CD8-positive, alpha-beta memory T cell (primary cell): Measurements from ENCODE around the gene SH3BP5. TPM values are rescaled to one million over a fixed set of nuclear protein-coding genes. Genes with fewer than 3 reads are reported as not detected.
A peak's percentile ranks its signal among the peaks of the same experiment; 100 is the strongest.

ENCODE experiments used
- CTCF ChIA-PET: fragments of 350-600 bp; sonication (Branson Sonifier 250); formaldehyde crosslinking; loops from one replicate; lab custom pipeline; 2021; ENCODE audit warnings: antibody characterized with exemption; lab: Charles Lee
- POLR2A ChIA-PET: fragments of 350-600 bp; sonication (Branson Sonifier 250); formaldehyde crosslinking; loops from one replicate; lab custom pipeline; 2021; ENCODE audit warnings: antibody characterized with exemption; lab: Charles Lee
- DNase-seq, 5 donors: peaks; one replicate each; pipeline versions ENCODE4 v3.0.0 to v3.0.0-alpha.2; 2020 to 2022; ENCODE audit warnings: mixed read lengths in 1 of 5
- H3K27ac ChIP-seq: one replicate; pipeline ENCODE4 v1.7.0; 2013; ENCODE audit warnings: low read depth, mild to moderate bottlenecking, low read length, moderate library complexity
- H3K27me3 ChIP-seq: 2 replicates; pipeline ENCODE4 v1.7.0; 2013; ENCODE audit warnings: low read length, mild to moderate bottlenecking; ENCODE audit not compliant: insufficient read depth, poor library complexity, severe bottlenecking
- H3K36me3 ChIP-seq: 2 replicates; pipeline ENCODE4 v1.7.0; 2013; ENCODE audit warnings: mild to moderate bottlenecking, low read length, moderate library complexity; ENCODE audit not compliant: insufficient read depth
- H3K4me1 ChIP-seq: 2 replicates; pipeline ENCODE4 v1.7.0; 2013; ENCODE audit warnings: mild to moderate bottlenecking, low read length, moderate library complexity; ENCODE audit not compliant: insufficient read depth
- H3K4me3 ChIP-seq: 2 replicates; pipeline ENCODE4 v1.7.0; 2013; ENCODE audit warnings: mild to moderate bottlenecking, low read length
- H3K9me3 ChIP-seq: 2 replicates; pipeline ENCODE4 v1.7.0; 2013; ENCODE audit warnings: mild to moderate bottlenecking, low read length
- H3K27ac Mint-ChIP-seq, 8 donors: one replicate each; pipeline ENCODE4 v1.8.0; 2020 to 2021; ENCODE audit warnings: mixed read lengths in 8 of 8, mild to moderate bottlenecking in 6 of 8, inconsistent platforms in 3 of 8, moderate library complexity in 3 of 8
- H3K27me3 Mint-ChIP-seq, 2 donors: one replicate each; pipeline ENCODE4 v1.8.0; 2020 to 2021; ENCODE audit warnings: mixed read lengths in 2 of 2, mild to moderate bottlenecking in 1 of 2, moderate library complexity in 1 of 2
- H3K36me3 Mint-ChIP-seq, 3 donors: one replicate each; pipeline ENCODE4 v1.8.0; 2020 to 2021; ENCODE audit warnings: mixed read lengths in 3 of 3, inconsistent platforms in 1 of 3, mild to moderate bottlenecking in 1 of 3
- H3K4me1 Mint-ChIP-seq, 3 donors: one replicate each; pipeline ENCODE4 v1.8.0; 2020 to 2021; ENCODE audit warnings: mixed read lengths in 3 of 3, inconsistent platforms in 1 of 3, mild to moderate bottlenecking in 1 of 3
- H3K4me3 Mint-ChIP-seq, 7 donors: one replicate each; pipeline ENCODE4 v1.8.0; 2020 to 2021; ENCODE audit warnings: mixed read lengths in 7 of 7, mild to moderate bottlenecking in 6 of 7, moderate library complexity in 4 of 7, inconsistent platforms in 2 of 7
- H3K9me3 Mint-ChIP-seq, 5 donors: one replicate each; pipeline ENCODE4 v1.8.0; 2020 to 2022; ENCODE audit warnings: mixed read lengths in 5 of 5, mild to moderate bottlenecking in 3 of 5, moderate library complexity in 2 of 5, inconsistent platforms in 1 of 5
- polyA plus RNA-seq: library from polyadenylated mRNA; unstranded; fragments of 300-500 nt; fragmentation: Illumina TruSeq; gene quantifications from one replicate; pipeline ENCODE4 v1.2.3, GENCODE V29; 2021
- total RNA-seq, 2 experiments: library from RNA; stranded (reverse); gene quantifications; one replicate each; pipeline ENCODE4 v1.2.3, GENCODE V29; 2021

Gene SH3BP5
- total and polyA plus RNA-seq, 3 experiments from 2014 or later: 14.2 to 84.3 (median 15.5) TPM

GRCh38 chr3:15323063-15323462, 9.3 kb downstream of the SH3BP5 start:
- Histone ChIP-seq H3K9me3 (no peaks in the 10 kb centered on the region), H3K27ac (no peak overlapping the region), H3K4me3 (no peak overlapping the region), H3K36me3 (peaks cover 6% of the 10 kb centered on the region), H3K27me3 (no peaks in the 10 kb centered on the region), H3K4me1 (peaks cover 77% of the 10 kb centered on the region)
- no peaks in the 10 kb centered on the region for H3K9me3 Mint-ChIP-seq
- peaks cover 5 to 47% (median 19%) of the 10 kb centered on the region in 3 donors for H3K36me3 Mint-ChIP-seq
- CTCF ChIA-PET: interaction anchor here (0.8 to 1.5 kb wide), 4 partner anchors 9 to 55 kb away, joined by 3 to 6 read pairs (median 4); partner anchors contain the start of gene SH3BP5
- POLR2A ChIA-PET: no interaction called here
- peaks cover 71 to 82% (median 80%) of the 10 kb centered on the region in 3 donors for H3K4me1 Mint-ChIP-seq
- H3K27me3 Mint-ChIP-seq: peaks cover 0 to 1% of the 10 kb centered on the region in 2 donors
- no peak overlapping the region for H3K27ac Mint-ChIP-seq
- DNase-seq: no peak
- H3K4me3 Mint-ChIP-seq: no peak overlapping the region

- no peak overlapping the region for H3K4me3 Mint-ChIP-seq
- peaks cover 0 to 1% of the 10 kb centered on the region in 2 donors for H3K27me3 Mint-ChIP-seq
- Histone ChIP-seq H3K9me3 (no peaks in the 10 kb centered on the region), H3K27me3 (no peaks in the 10 kb centered on the region), H3K36me3 (peaks cover 2% of the 10 kb centered on the region), H3K27ac (no peak overlapping the region), H3K4me3 (no peak overlapping the region), H3K4me1 (peaks cover 75% of the 10 kb centered on the region)
- H3K4me1 Mint-ChIP-seq: peaks cover 74 to 83% (median 82%) of the 10 kb centered on the region in 3 donors
- peaks cover 0 to 35% (median 14%) of the 10 kb centered on the region in 3 donors for H3K36me3 Mint-ChIP-seq
- CTCF ChIA-PET: interaction anchor here (1.0 to 2.7 kb wide), 3 partner anchors 11 to 54 kb away, joined by 3 to 12 read pairs (median 11); partner anchors contain the start of gene SH3BP5
- POLR2A ChIA-PET: interaction anchor here (0.7 kb wide), 2 partner anchors 26 to 31 kb away, joined by 5 to 6 read pairs; no protein-coding TSS in a partner anchor
- no peaks in the 10 kb centered on the region for H3K9me3 Mint-ChIP-seq
- no peak for DNase-seq
- peak overlapping the region in 2 of 8 donors; percentile 72 to 84 for H3K27ac Mint-ChIP-seq
These were observed 11.0 kb downstream of the SH3BP5 start for GRCh38 chr3:15321349-15321748.

- peak overlapping the region in 5 of 8 donors; percentile 1 to 74 (median 23) for H3K27ac Mint-ChIP-seq
- CTCF ChIA-PET: interaction anchor here (0.7 to 2.7 kb wide), 6 partner anchors 12 to 52 kb away, joined by 3 to 12 read pairs (median 4); partner anchors contain the start of gene SH3BP5
These were observed 12.8 kb downstream of the SH3BP5 start for GRCh38 chr3:15319575-15319974.

GRCh38 chr3:15319136-15319535, 13.2 kb downstream of the SH3BP5 start:
- H3K27ac Mint-ChIP-seq: peak overlapping the region in 3 of 8 donors; percentile 29 to 74 (median 31)
- Histone ChIP-seq H3K9me3 (no peaks in the 10 kb centered on the region), H3K4me3 (no peak overlapping the region), H3K36me3 (no peaks in the 10 kb centered on the region), H3K27ac (no peak overlapping the region), H3K27me3 (no peaks in the 10 kb centered on the region), H3K4me1 (peaks cover 71% of the 10 kb centered on the region)
- DNase-seq: no peak
- H3K4me3 Mint-ChIP-seq: peak overlapping the region in 1 of 7 donors; percentile 35
- H3K9me3 Mint-ChIP-seq: no peaks in the 10 kb centered on the region
- peaks cover 0 to 1% of the 10 kb centered on the region in 2 donors for H3K27me3 Mint-ChIP-seq
- peaks cover 0 to 14% (median 5%) of the 10 kb centered on the region in 3 donors for H3K36me3 Mint-ChIP-seq
- peaks cover 75 to 84% (median 83%) of the 10 kb centered on the region in 3 donors for H3K4me1 Mint-ChIP-seq
- POLR2A ChIA-PET: interaction anchor here (0.7 to 1.8 kb wide), 2 partner anchors 9 to 34 kb away, joined by 5 to 9 read pairs; no protein-coding TSS in a partner anchor
- CTCF ChIA-PET: interaction anchor here (1.6 to 2.7 kb wide), 4 partner anchors 15 to 51 kb away, joined by 3 to 11 read pairs (median 8); no protein-coding TSS in a partner anchor

More at GRCh38 chr3:15319575-15319974, 12.8 kb downstream of the SH3BP5 start:
- Mint-ChIP-seq H3K9me3 (no peaks in the 10 kb centered on the region), H3K36me3 (peaks cover 0 to 18% (median 7%) of the 10 kb centered on the region in 3 donors), H3K4me3 (peak overlapping the region in 3 of 7 donors; percentile 11 to 35 (median 22)), H3K27me3 (peaks cover 0 to 1% of the 10 kb centered on the region in 2 donors), H3K4me1 (peaks cover 75 to 83% (median 83%) of the 10 kb centered on the region in 3 donors)
- DNase-seq: no peak
- Histone ChIP-seq H3K27ac (no peak overlapping the region), H3K9me3 (no peaks in the 10 kb centered on the region), H3K4me3 (no peak overlapping the region), H3K4me1 (peaks cover 71% of the 10 kb centered on the region), H3K36me3 (no peaks in the 10 kb centered on the region), H3K27me3 (no peaks in the 10 kb centered on the region)
- POLR2A ChIA-PET: interaction anchor here (1.8 kb wide), 1 partner anchor 9 kb away, joined by 5 read pairs; no protein-coding TSS in a partner anchor

GRCh38 chr3:15318661-15319060, 13.7 kb downstream of the SH3BP5 start:
- no peaks in the 10 kb centered on the region for H3K9me3 ChIP-seq
- ChIA-PET CTCF (interaction anchor here (1.7 to 2.1 kb wide), 3 partner anchors 14 to 50 kb away, joined by 3 to 11 read pairs (median 9); partner anchors contain the start of gene SH3BP5), POLR2A (interaction anchor here (0.5 to 0.7 kb wide), 3 partner anchors 32 to 47 kb away, joined by 3 to 9 read pairs (median 3); no protein-coding TSS in a partner anchor)
- Mint-ChIP-seq H3K4me3 (no peak overlapping the region), H3K9me3 (no peaks in the 10 kb centered on the region), H3K27me3 (peaks cover 0 to 1% of the 10 kb centered on the region in 2 donors), H3K27ac (peak overlapping the region in 4 of 8 donors; percentile 17 to 54 (median 40)), H3K4me1 (peaks cover 72 to 83% (median 82%) of the 10 kb centered on the region in 3 donors), H3K36me3 (peaks cover 0 to 9% (median 5%) of the 10 kb centered on the region in 3 donors)
- no peaks in the 10 kb centered on the region for H3K36me3 ChIP-seq
- H3K4me3 ChIP-seq: no peak overlapping the region
- DNase-seq: no peak
- no peak overlapping the region for H3K27ac ChIP-seq
- H3K4me1 ChIP-seq: peaks cover 68% of the 10 kb centered on the region
- no peaks in the 10 kb centered on the region for H3K27me3 ChIP-seq

- H3K27me3 Mint-ChIP-seq: peaks cover 0 to 1% of the 10 kb centered on the region in 2 donors
- H3K36me3 Mint-ChIP-seq: peaks cover 0 to 11% (median 4%) of the 10 kb centered on the region in 3 donors
- ChIA-PET CTCF (interaction anchor here (2.1 kb wide), 2 partner anchors 15 to 48 kb away, joined by 9 to 11 read pairs; partner anchors contain the start of gene SH3BP5), POLR2A (no interaction called here)
- H3K9me3 Mint-ChIP-seq: no peaks in the 10 kb centered on the region
- DNase-seq: no peak
- Histone ChIP-seq H3K27me3 (no peaks in the 10 kb centered on the region), H3K4me3 (no peak overlapping the region), H3K9me3 (no peaks in the 10 kb centered on the region), H3K27ac (no peak overlapping the region), H3K36me3 (no peaks in the 10 kb centered on the region), H3K4me1 (peaks cover 79% of the 10 kb centered on the region)
- H3K4me1 Mint-ChIP-seq: peaks cover 77 to 92% (median 89%) of the 10 kb centered on the region in 3 donors
- peak overlapping the region in 4 of 8 donors; percentile 5 to 51 (median 32) for H3K27ac Mint-ChIP-seq
- H3K4me3 Mint-ChIP-seq: no peak overlapping the region
These were observed 15.4 kb downstream of the SH3BP5 start for GRCh38 chr3:15316998-15317435.

GRCh38 chr3:15315003-15315402, 17.4 kb downstream of the SH3BP5 start:
- Histone ChIP-seq H3K4me3 (no peak overlapping the region), H3K27me3 (no peaks in the 10 kb centered on the region), H3K9me3 (no peaks in the 10 kb centered on the region), H3K4me1 (peaks cover 85% of the 10 kb centered on the region), H3K36me3 (no peaks in the 10 kb centered on the region), H3K27ac (no peak overlapping the region)
- CTCF ChIA-PET: interaction anchor here (0.9 to 1.7 kb wide), 2 partner anchors 9 to 17 kb away, joined by 3 to 8 read pairs; partner anchors contain the start of gene SH3BP5
- Mint-ChIP-seq H3K36me3 (peaks cover 0 to 7% (median 0%) of the 10 kb centered on the region in 3 donors), H3K4me1 (peaks cover 76 to 90% (median 89%) of the 10 kb centered on the region in 3 donors), H3K4me3 (no peak overlapping the region), H3K9me3 (no peaks in the 10 kb centered on the region), H3K27me3 (peaks cover 0 to 1% of the 10 kb centered on the region in 2 donors), H3K27ac (peak overlapping the region; percentile 6 to 89 (median 66))
- POLR2A ChIA-PET: interaction anchor here (1.0 kb wide), 1 partner anchor 17 kb away, joined by 4 read pairs; the partner anchor contains the start of gene SH3BP5
- no peak for DNase-seq
